DND-41 (cell line): ENCODE results near the gene HPDL.

Experiments
- ATAC-seq: fragments of 200-7000 bp; cut with Tn5 transposase; 3 replicates; pipeline ENCODE4 v1.9.1; 2021; ENCODE audit warnings: low read depth; ENCODE audit not compliant: insufficient read depth
- DNase-seq: peaks from one replicate; pipeline ENCODE4 v3.0.0-alpha.2; 2020
- H2AFZ ChIP-seq: 2 replicates; pipeline ENCODE4 v1.6.0; 2012; ENCODE audit warnings: low read depth, low read length
- H3K27ac ChIP-seq: 2 replicates; pipeline ENCODE4 v1.5.1; 2012; ENCODE audit warnings: low read length, inconsistent platforms
- H3K27me3 ChIP-seq: fragments of 200-600 bp; sonication (generic); 2 replicates; pipeline ENCODE4 v1.6.0; 2012; ENCODE audit warnings: low read length, mild to moderate bottlenecking, inconsistent platforms; ENCODE audit not compliant: insufficient read depth, poor library complexity
- H3K36me3 ChIP-seq: 2 replicates; pipeline ENCODE4 v1.5.1; 2012; ENCODE audit warnings: low read length, inconsistent platforms; ENCODE audit not compliant: insufficient read depth
- H3K4me1 ChIP-seq: 2 replicates; pipeline ENCODE4 v1.5.1; 2012; ENCODE audit warnings: mild to moderate bottlenecking, low read length; ENCODE audit not compliant: insufficient read depth
- H3K4me2 ChIP-seq: 2 replicates; pipeline ENCODE4 v1.6.0; 2012; ENCODE audit warnings: mild to moderate bottlenecking, moderate library complexity, low read length, inconsistent platforms; ENCODE audit not compliant: insufficient read depth
- H3K4me3 ChIP-seq, 2 experiments: fragments of 200-600 bp in 1 of 2; shearing (Covaris generic) in 1 of 2; 2 replicates each; pipeline ENCODE4 v1.5.1; 2012 to 2016; ENCODE audit warnings: inconsistent platforms in 2 of 2, low read length in 2 of 2, mild to moderate bottlenecking in 2 of 2, low read depth in 1 of 2, moderate library complexity in 1 of 2
- H3K79me2 ChIP-seq: 2 replicates; pipeline ENCODE4 v1.6.0; 2012; ENCODE audit warnings: low read length, inconsistent platforms; ENCODE audit not compliant: insufficient read depth
- H3K9ac ChIP-seq: 2 replicates; pipeline ENCODE4 v1.6.0; 2012; ENCODE audit warnings: low read depth, mild to moderate bottlenecking, inconsistent platforms, low read length, moderate library complexity
- H3K9me3 ChIP-seq: 2 replicates; pipeline ENCODE4 v1.5.1; 2012; ENCODE audit warnings: low read length, moderate library complexity, mild to moderate bottlenecking, inconsistent platforms; ENCODE audit not compliant: insufficient read depth, severe bottlenecking
- H4K20me1 ChIP-seq: 2 replicates; pipeline ENCODE4 v1.6.0; 2012; ENCODE audit warnings: low read length; ENCODE audit not compliant: insufficient read depth
- CTCF ChIP-seq: IDR thresholded peaks from 2 replicates; pipeline ENCODE4 v1.5.1; 2012; ENCODE audit warnings: borderline replicate concordance, low read length, moderate library complexity, mild to moderate bottlenecking; ENCODE audit not compliant: poor library complexity, severe bottlenecking; ENCODE audit errors: extremely low read depth
- EZH2 ChIP-seq: IDR thresholded peaks from 3 replicates; pipeline ENCODE4 v1.6.1; 2012; ENCODE audit warnings: borderline replicate concordance, low read depth, mild to moderate bottlenecking, moderate library complexity, low read length, inconsistent platforms; ENCODE audit not compliant: severe bottlenecking

Gene HPDL

GRCh38 chr1:45303520-45304310, 23.0 kb upstream of the HPDL start:
- Histone ChIP-seq H3K9me3 (no peaks in the 10 kb centered on the region), H3K4me3 (peak overlapping the region; percentile 68 to 83), H3K79me2 (peaks cover 8% of the 10 kb centered on the region), H3K4me1 (peaks cover 23% of the 10 kb centered on the region), H4K20me1 (no peaks in the 10 kb centered on the region), H3K27ac (peak overlapping the region; percentile 89), H3K4me2 (peak overlapping the region; percentile 80), H3K9ac (peak overlapping the region; percentile 90), H3K27me3 (no peaks in the 10 kb centered on the region), H3K36me3 (no peaks in the 10 kb centered on the region), H2AFZ (peak overlapping the region; percentile 97)
- DNase-seq (peak; percentile 99), ATAC-seq (peak; percentile 88)
- no peak for TF ChIP-seq EZH2
- TF ChIP-seq CTCF: peak; percentile 82

GRCh38 chr1:45304311-45305081, 22.2 kb upstream of the HPDL start:
- Histone ChIP-seq H3K9ac (peak overlapping the region; percentile 82), H3K27ac (peak overlapping the region; percentile 89), H3K4me1 (peaks cover 23% of the 10 kb centered on the region), H3K27me3 (no peaks in the 10 kb centered on the region), H3K4me3 (peak overlapping the region; percentile 24 to 70), H4K20me1 (no peaks in the 10 kb centered on the region), H3K36me3 (no peaks in the 10 kb centered on the region), H3K4me2 (peak overlapping the region; percentile 73), H3K79me2 (peaks cover 8% of the 10 kb centered on the region), H2AFZ (peak overlapping the region; percentile 97), H3K9me3 (no peaks in the 10 kb centered on the region)
- ATAC-seq (no peak), DNase-seq (peak; percentile 29)
- TF ChIP-seq CTCF (no peak), EZH2 (no peak)

GRCh38 chr1:45305231-45305630, 21.5 kb upstream of the HPDL start:
- no peaks in the 10 kb centered on the region for H3K36me3 ChIP-seq
- H3K9ac ChIP-seq: no peak overlapping the region
- H3K4me2 ChIP-seq: peak overlapping the region; percentile 73; the same call in 1 of the 2 replicates
- peaks cover 23% of the 10 kb centered on the region for H3K4me1 ChIP-seq
- H3K27me3 ChIP-seq: no peaks in the 10 kb centered on the region
- DNase-seq: no peak
- no peak for TF ChIP-seq CTCF
- TF ChIP-seq EZH2: no peak
- peak overlapping the region; percentile 13; the same call in 1 of the 2 replicates for H2AFZ ChIP-seq
- no peak overlapping the region for H3K4me3 ChIP-seq
- H3K27ac ChIP-seq: no peak overlapping the region
- H3K79me2 ChIP-seq: peaks cover 8% of the 10 kb centered on the region
- H4K20me1 ChIP-seq: no peaks in the 10 kb centered on the region
- no peak for ATAC-seq
- no peaks in the 10 kb centered on the region for H3K9me3 ChIP-seq
